NOMO-1 (cell line): ENCODE data around the gene TCEA3.

Source experiments
- DNase-seq, 2 experiments: peaks; one replicate each; lab custom pipeline; 2025; ENCODE audit not compliant: unreplicated experiment in 2 of 2; lab: John Stamatoyannopoulos, UW

TCEA3 gene

GRCh38 chr1:23424293-23425192 is at the start of gene TCEA3:
Gene TCEA3, minus strand, starts transcription at chr1:23424748. Its CDS starts 115 bp downstream, at chr1:23424633.
- DNase-seq, result peak in 1 of 2 experiments; percentile 15

- no peak for DNase-seq
These were observed 48.7 kb upstream of the TCEA3 start for GRCh38 chr1:23473037-23473800.

GRCh38 chr1:23472351-23473036 is 47.9 kb upstream of the TCEA3 start:
- no peak for DNase-seq

GRCh38 chr1:23471473-23472075 is 47.0 kb upstream of the TCEA3 start:
- no peak for DNase-seq

GRCh38 chr1:23470282-23471070 is 45.9 kb upstream of the TCEA3 start:
- no peak for DNase-seq

GRCh38 chr1:23469372-23469982 is 44.9 kb upstream of the TCEA3 start:
- no peak for DNase-seq

- no peak for DNase-seq
These were observed 42.0 kb upstream of the TCEA3 start for GRCh38 chr1:23466423-23466989.

GRCh38 chr1:23463286-23463685 is 38.7 kb upstream of the TCEA3 start:
- DNase-seq, result no peak

- no peak for DNase-seq
These were observed 38.2 kb upstream of the TCEA3 start for GRCh38 chr1:23462766-23463165.

GRCh38 chr1:23461050-23461449 is 36.5 kb upstream of the TCEA3 start:
- DNase-seq, result no peak

- no peak for DNase-seq
These were observed 36.0 kb upstream of the TCEA3 start for GRCh38 chr1:23460519-23460918.

GRCh38 chr1:23459338-23459757 is 34.8 kb upstream of the TCEA3 start:
- no peak for DNase-seq

GRCh38 chr1:23456226-23456625 is 31.7 kb upstream of the TCEA3 start:
- DNase-seq, result no peak

GRCh38 chr1:23453455-23454000 is 29.0 kb upstream of the TCEA3 start:
- DNase-seq, result no peak

- DNase-seq, result no peak
These were observed 27.5 kb upstream of the TCEA3 start for GRCh38 chr1:23452011-23452411.

GRCh38 chr1:23451441-23451840 is 26.9 kb upstream of the TCEA3 start:
- DNase-seq, result no peak

- DNase-seq, result no peak
These were observed 26.3 kb upstream of the TCEA3 start for GRCh38 chr1:23450894-23451293.

- no peak for DNase-seq
These were observed 25.4 kb upstream of the TCEA3 start for GRCh38 chr1:23449958-23450357.

- DNase-seq, result no peak
These were observed 24.8 kb upstream of the TCEA3 start for GRCh38 chr1:23449306-23449705.
